Endothelial cell of hepatic sinusoid (primary cell): Measurements from ENCODE around the gene HTT-AS.
"Not testable (repeated sequence)": the region's sequence is repeated elsewhere in the genome, so short reads cannot be mapped to it uniquely, and the experiment has no call there.

ENCODE experiments used
- in situ Hi-C: cut with HindIII; loops from 2 replicates; pipeline ENCODE4 v1.10.0; 2017; ENCODE audit warnings: low sequenced_read_pairs

HTT-AS gene

DNA sequence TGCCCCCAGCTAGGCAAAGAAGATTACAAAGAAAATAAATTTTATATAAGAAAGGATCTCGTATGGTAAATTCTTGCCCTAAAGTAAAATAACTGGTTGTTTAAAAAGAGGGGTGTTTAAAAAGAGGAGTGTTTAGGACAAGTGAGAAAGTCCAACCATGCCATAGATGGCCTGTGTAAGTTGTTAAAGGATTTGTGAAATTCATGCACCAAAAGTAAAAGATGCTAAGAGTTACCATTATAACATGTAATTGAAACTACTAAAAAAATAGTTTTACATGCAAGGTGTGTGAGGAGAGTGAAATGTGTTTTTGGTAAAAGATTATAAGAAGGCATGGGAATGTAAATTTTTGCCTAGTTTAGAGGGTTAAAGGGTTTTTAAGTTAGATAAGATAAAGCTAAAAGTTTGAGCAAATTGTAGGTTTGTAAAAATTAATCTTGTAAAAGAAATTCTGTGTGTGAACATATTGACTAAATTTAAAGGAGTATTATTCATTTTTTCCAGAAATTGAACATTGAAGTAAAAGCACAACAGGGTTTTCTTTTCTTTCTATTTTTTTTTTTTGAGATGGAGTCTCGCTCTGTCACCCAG lies 20.1 kb downstream of the HTT-AS start:
- in situ Hi-C loops, result no loop called here

GRCh38 chr4:3051141-3051897 lies 23.0 kb downstream of the HTT-AS start:
- in situ Hi-C loops, result not testable (repeated sequence)

- in situ Hi-C loops, result no loop called here
Measured at GRCh38 chr4:3047464-3048286, 26.7 kb downstream of the HTT-AS start.

- in situ Hi-C loops, result no loop called here
Measured at GRCh38 chr4:3046623-3047022, 27.7 kb downstream of the HTT-AS start.

GRCh38 chr4:3046162-3046561 lies 28.2 kb downstream of the HTT-AS start:
- in situ Hi-C loops, result no loop called here

GRCh38 chr4:3044870-3045819 lies 29.2 kb downstream of the HTT-AS start:
- in situ Hi-C loops, result no loop called here

DNA sequence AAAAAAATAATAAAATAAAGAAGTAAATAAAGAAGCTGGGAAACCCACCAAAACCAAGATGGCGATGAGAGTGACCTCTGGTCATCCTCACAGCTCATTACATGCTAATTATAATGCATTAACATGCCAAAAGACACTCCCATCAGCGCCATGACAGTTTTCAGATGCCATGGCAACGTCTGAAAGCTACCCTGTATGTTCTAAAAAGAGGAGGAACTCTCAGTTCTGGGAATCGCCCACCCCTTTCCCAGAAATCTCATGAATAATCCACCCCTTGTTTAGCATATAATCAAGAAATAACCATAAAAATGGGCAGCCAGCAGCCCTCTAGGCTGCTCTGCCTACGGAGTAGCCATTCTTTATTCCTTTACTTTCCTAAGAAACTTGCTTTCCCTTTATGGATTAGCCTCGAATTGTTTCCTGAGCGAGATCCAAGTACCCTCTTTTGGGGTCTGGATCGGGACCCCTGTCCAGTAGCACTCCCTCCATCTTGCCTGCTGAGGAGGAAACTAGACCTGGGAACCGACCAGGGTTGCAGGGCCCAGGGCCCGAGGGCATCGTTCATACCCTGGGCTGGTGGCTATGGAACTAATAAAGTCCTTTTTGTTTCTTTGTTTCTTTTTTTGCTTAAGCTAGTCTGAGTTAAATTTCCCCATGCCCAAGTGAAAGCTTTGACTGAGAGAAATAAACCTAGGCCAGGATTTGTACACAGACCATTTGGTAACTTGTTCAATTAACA lies 30.9 kb downstream of the HTT-AS start:
- in situ Hi-C loops, result no loop called here

DNA sequence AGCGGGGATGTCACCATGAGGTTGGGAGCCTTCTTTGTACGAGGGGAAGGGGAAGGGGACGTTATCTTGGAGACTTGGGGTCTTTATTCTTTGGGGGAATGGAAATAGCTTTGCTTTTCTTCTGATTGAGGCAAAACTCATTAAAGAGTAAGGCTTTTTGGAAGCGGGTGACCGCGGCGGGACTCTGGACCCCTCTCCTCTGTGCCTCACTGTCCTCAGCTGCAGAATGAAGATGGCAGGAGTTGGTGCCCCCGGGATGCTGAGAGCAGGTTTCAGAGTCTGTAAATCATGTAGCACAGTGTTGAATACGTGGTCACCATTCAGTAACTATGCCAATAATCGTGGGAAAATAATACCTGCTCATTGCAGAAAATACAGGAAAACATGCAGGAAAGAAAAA lies 32.1 kb downstream of the HTT-AS start:
- in situ Hi-C loops, result no loop called here

DNA sequence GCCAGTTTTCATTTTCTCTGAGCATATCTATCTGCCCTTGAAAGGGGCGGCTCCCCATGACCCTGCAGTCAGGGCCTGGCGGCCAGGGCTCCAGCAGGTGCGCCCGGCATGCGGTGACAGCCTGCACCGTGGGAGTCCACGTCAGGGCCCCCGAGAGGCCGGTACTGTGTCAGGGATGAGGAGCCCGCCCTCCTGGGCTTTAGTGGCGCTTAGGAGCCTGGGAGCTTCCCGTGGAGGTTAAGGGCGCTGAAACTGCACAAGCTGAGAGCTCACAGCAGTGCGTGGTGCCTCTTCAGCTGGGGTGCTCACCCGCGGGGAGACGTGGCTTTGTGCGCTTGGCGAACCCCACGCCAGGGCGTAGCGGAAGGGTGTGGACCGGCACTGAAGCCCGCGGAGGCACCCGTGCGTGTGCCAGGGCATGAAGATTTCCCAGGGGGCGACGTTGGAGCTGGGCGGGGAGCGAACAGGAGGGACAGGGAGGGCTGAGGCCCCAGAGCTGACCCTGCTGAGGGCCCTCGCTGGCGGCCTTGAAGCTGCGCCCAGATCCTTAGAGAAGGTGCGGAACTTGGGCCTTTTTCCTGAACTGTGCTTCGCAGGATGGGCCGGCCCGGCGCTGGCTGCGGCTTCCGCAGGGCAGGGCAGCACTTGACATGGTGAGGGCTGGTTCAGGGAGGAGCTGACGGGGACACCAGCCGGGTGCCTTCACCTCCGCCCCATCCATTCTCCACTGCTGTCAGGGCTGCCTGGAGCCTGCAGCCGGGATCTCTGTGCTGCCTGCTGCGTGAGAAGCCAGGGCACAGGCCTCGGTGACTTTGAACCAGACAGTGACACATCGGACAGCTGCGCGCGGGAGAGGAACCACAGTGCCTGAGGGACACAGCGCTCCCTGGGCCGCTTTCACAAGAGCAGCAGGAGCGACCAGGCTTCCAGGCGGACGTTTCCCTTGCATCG lies 32.9 kb downstream of the HTT-AS start:
- in situ Hi-C loops, result no loop called here

DNA sequence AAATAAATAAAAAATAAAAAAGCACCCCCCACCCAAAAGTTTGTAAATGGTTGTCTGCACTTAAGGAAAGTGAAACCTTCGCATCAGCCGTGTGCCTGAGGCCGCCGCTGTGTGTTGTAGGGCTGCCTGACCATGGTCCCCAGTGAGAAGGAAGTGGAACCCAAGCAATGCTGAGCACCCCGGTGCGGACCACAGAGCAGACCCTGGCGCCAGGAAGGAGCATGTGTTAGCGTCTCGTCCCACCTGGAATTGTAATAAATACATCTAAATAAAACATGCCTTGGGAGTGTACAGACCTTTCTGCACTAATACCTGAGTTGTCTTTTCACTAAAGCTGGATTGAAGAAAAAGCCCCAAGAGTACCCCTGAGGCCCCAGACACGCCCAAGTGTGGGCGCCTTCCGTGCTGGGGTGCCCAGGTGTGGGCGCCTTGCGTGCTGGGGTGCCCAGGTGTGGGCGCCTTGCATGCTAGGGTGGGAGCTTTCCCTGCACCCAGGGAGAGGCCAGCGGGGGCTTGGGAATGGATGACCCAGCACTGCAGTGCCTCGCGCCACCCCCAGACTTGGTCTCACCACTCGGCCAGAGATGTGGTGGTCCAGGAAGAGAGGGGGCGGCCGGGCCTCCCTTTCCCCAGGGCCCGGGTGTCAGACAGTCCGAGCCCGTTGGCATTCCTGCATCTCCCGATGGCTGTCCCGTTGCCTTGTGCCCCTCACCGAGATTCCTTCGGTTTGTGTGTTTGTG lies 33.7 kb downstream of the HTT-AS start:
- in situ Hi-C loops, result no loop called here

DNA sequence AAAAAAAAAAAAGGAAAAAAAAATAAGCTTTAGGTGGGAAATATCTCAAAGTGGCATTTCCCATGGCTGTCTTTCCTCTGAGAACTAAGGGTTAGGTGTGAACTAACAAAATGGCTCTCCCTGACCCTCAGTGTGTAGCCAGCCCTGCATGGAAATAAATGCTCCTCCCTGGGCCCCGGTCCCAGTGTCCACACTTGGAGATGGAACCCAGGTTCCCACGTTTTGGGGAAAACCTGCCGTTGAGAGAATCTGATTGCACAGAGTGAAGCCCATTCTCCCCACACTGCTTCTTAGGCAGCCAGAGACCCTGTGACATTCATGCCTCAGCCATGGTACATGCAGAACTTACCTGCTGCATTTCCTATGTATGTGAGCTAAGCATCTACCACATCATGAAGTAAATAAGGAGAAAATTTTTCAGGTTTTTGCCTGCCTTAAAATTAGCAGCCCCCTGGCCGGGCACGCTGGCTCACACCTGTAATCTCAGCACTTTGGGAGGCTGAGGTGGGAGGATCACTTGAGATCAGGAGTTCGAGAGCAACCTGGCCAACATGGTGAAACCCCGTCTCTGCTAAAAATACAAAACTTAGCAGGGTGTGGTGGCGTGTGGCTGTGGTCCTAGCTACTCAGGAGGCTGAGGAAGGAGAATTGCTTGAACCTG lies 34.5 kb downstream of the HTT-AS start:
- in situ Hi-C loops, result no loop called here

DNA sequence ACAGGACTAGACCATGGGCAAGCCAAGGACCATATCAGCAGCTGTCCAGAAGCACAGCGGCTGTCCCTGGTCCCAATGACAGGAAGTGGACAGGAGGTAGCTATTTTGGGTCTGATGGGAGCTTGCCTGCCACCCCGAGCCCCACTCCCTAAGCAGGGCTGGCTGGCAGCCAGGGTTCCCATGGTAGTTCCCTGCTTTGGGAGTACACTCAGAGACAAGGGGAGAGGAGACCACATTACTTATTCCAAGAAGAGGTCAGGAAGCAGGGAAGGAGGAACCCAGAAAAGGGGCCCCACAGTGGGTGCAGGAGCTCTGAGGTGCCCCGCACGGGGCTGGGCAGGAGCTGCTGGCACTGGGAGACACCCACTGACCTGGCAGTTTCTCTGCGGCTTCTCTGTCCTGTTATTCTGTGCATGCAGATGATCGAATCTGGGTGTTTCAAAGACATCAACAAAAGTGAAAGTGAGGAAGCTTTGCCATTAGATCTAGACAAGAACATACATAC lies 36.3 kb downstream of the HTT-AS start:
- in situ Hi-C loops, result no loop called here

- in situ Hi-C loops, result no loop called here
Measured at GRCh38 chr4:3036131-3036952, 38.0 kb downstream of the HTT-AS start.

- in situ Hi-C loops, result no loop called here
Measured at GRCh38 chr4:3035674-3036073, 38.7 kb downstream of the HTT-AS start.

GRCh38 chr4:3035249-3035648 lies 39.1 kb downstream of the HTT-AS start:
- in situ Hi-C loops, result no loop called here

GRCh38 chr4:3034231-3034630 lies 40.1 kb downstream of the HTT-AS start:
- in situ Hi-C loops, result loop anchor here (5.0 kb wide), 1 partner anchor 42 kb away; no protein-coding TSS in a partner anchor
